ENCODE measurements around the gene FBXW5. TPM values are rescaled to one million over a fixed set of nuclear protein-coding genes. Genes with fewer than 3 reads are reported as not detected.

Gene FBXW5
- polyA plus RNA-seq, 3 donors, result 85.3 to 117 (median 92.7) TPM

DNA sequence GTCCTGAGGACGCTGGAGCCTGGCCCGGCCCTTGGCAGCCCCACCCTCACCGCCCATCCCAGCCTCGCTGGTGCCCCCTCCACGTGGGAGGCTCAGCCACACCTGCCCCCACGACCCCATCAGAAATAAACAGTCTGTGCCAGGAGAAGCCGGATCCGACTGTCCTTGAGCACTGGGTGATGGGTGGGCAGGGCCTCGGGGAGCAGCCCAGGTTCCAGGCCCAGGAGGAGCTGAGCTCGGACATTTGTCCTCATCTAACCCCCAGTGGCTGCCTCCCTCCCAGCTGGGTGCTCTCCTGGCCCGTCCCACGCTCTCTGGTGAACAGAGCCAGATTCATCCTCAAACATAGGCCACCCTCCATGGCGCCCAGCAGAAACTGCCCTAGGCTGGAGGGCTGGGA, 28.2 kb upstream of the FBXW5 start:
- H3K27ac Mint-ChIP-seq, result peak overlapping the region in 1 of 7 donors; percentile 35
- H2AFZ ChIP-seq (ENCODE audit: insufficient read depth, low read depth, low read length, poor library complexity, severe bottlenecking), result no peak overlapping the region
- H3K9me3 ChIP-seq (replicated peaks in 1 of 2; ENCODE audit: control insufficient read depth in 1 of 2, insufficient read depth in 1 of 2, low read length in 2 of 2), result no peaks in the 10 kb centered on the region
- no peak overlapping the region for H3K4me3 ChIP-seq (replicated peaks in 1 of 3; ENCODE audit: low read depth in 2 of 3, low read length in 3 of 3)
- intact Hi-C loops (cut with micrococcal nuclease), result no loop called here
- no peaks in the 10 kb centered on the region for H3K36me3 Mint-ChIP-seq
- no peaks in the 10 kb centered on the region for H3K79me2 ChIP-seq (ENCODE audit: insufficient read depth, low read length)
- DNase-seq, result no peak
- H3K36me3 ChIP-seq (replicated peaks in 1 of 2; ENCODE audit: control insufficient read depth in 1 of 2, insufficient read depth in 2 of 2, low read length in 2 of 2), result no peaks in the 10 kb centered on the region
- no peak overlapping the region for H3K4me3 Mint-ChIP-seq
- H3K27ac ChIP-seq (ENCODE audit: low read depth in 1 of 2, low read length in 2 of 2), result no peak overlapping the region
- H3K27me3 ChIP-seq (ENCODE audit: control insufficient read depth in 2 of 2, insufficient read depth in 2 of 2, low read length in 2 of 2), result peaks cover 0 to 19% of the 10 kb centered on the region in 2 donors
- TF ChIP-seq CTCF (IDR thresholded peaks at IDR 0.05), result no peak
- WGBS (ENCODE audit: insufficient coverage), result 85% methylated on average over 9 of the region's 13 CpGs
- H3K4me1 ChIP-seq (ENCODE audit: control insufficient read depth in 1 of 2, insufficient read depth in 2 of 2, low read length in 2 of 2), result peaks cover 19 to 33% of the 10 kb centered on the region in 2 donors
- H4K20me1 ChIP-seq (ENCODE audit: insufficient read depth, low read length), result no peaks in the 10 kb centered on the region
- no peaks in the 10 kb centered on the region for H3K9me3 Mint-ChIP-seq
- H3K9ac ChIP-seq (ENCODE audit: insufficient read depth, low read length, poor library complexity, severe bottlenecking), result no peak overlapping the region
- H3K4me2 ChIP-seq (replicated peaks; ENCODE audit: extremely low read depth, low read length, poor library complexity, severe bottlenecking), result no peak overlapping the region
- peaks cover 11 to 36% (median 16%) of the 10 kb centered on the region in 3 donors for H3K27me3 Mint-ChIP-seq (ENCODE audit: low read depth in 3 of 3)
- peaks cover 19% of the 10 kb centered on the region for H3K4me1 Mint-ChIP-seq

DNA sequence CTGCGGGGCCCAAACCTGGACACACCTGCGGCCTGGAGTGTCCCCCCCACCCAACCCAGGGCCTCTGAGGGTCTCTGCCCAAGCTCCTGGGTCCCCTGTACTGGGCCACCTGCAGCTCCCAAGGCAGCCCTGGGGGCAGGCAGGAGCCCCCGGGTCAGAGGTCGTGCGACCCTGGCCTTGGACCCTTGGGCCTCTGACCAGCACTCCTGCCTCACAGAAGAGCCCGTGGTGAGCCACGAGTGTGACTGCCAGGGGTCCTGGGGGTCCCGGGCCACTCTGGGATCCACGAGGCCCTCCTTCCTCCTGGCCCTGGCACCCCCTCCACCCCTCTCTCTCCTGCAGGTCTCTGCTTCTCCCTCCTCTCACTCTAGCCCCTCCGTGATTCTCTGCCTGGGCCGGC, 27.8 kb upstream of the FBXW5 start:
- H2AFZ ChIP-seq (ENCODE audit: insufficient read depth, low read depth, low read length, poor library complexity, severe bottlenecking), result no peak overlapping the region
- H3K27me3 ChIP-seq (ENCODE audit: control insufficient read depth in 2 of 2, insufficient read depth in 2 of 2, low read length in 2 of 2), result peaks cover 0 to 15% of the 10 kb centered on the region in 2 donors
- H3K36me3 ChIP-seq (replicated peaks in 1 of 2; ENCODE audit: control insufficient read depth in 1 of 2, insufficient read depth in 2 of 2, low read length in 2 of 2), result no peaks in the 10 kb centered on the region
- Mint-ChIP-seq H3K4me1 (peaks cover 19% of the 10 kb centered on the region), H3K9me3 (no peaks in the 10 kb centered on the region), H3K27me3 (ENCODE audit: low read depth in 3 of 3) (peaks cover 7 to 32% (median 13%) of the 10 kb centered on the region in 3 donors), H3K36me3 (no peaks in the 10 kb centered on the region), H3K4me3 (no peak overlapping the region), H3K27ac (no peak overlapping the region)
- 96% methylated on average over 10 of the region's 11 CpGs for WGBS (ENCODE audit: insufficient coverage)
- no peaks in the 10 kb centered on the region for H3K79me2 ChIP-seq (ENCODE audit: insufficient read depth, low read length)
- no peak overlapping the region for H3K4me3 ChIP-seq (replicated peaks in 1 of 3; ENCODE audit: low read depth in 2 of 3, low read length in 3 of 3)
- no peak overlapping the region for H3K4me2 ChIP-seq (replicated peaks; ENCODE audit: extremely low read depth, low read length, poor library complexity, severe bottlenecking)
- H3K27ac ChIP-seq (ENCODE audit: low read depth in 1 of 2, low read length in 2 of 2), result no peak overlapping the region
- H4K20me1 ChIP-seq (ENCODE audit: insufficient read depth, low read length), result no peaks in the 10 kb centered on the region
- no peak overlapping the region for H3K9ac ChIP-seq (ENCODE audit: insufficient read depth, low read length, poor library complexity, severe bottlenecking)
- peaks cover 17 to 30% of the 10 kb centered on the region in 2 donors for H3K4me1 ChIP-seq (ENCODE audit: control insufficient read depth in 1 of 2, insufficient read depth in 2 of 2, low read length in 2 of 2)
- H3K9me3 ChIP-seq (replicated peaks in 1 of 2; ENCODE audit: control insufficient read depth in 1 of 2, insufficient read depth in 1 of 2, low read length in 2 of 2), result no peaks in the 10 kb centered on the region
- DNase-seq, result no peak
- no peak for TF ChIP-seq CTCF (IDR thresholded peaks at IDR 0.05)
- intact Hi-C loops (cut with micrococcal nuclease), result no loop called here
